Vagina (tissue), 2 donors: Measurements from ENCODE around the gene STOX2.

Source experiments
- POLR2A ChIP-seq, 2 donors: fragments of 450-650 bp; IDR thresholded peaks; one replicate each; pipeline ENCODE4 v1.6.1; 2017; ENCODE audit warnings: antibody characterized with exemption in 2 of 2, mild to moderate bottlenecking in 2 of 2, moderate library complexity in 2 of 2
- POLR2AphosphoS5 ChIP-seq, 2 donors: sonication (generic); formaldehyde crosslinking; IDR thresholded peaks; one replicate each; pipeline ENCODE4 v1.9.0; 2017; ENCODE audit warnings: antibody characterized with exemption in 2 of 2, mild to moderate bottlenecking in 2 of 2, low read depth in 1 of 2; ENCODE audit not compliant: insufficient read depth in 1 of 2
- TF ChIP-seq, protein P1 (sequence below), 3 experiments: fragments of 450-650 bp in 2 of 3; fragments of 200-600 bp in 1 of 3; sonication (generic) in 1 of 3; IDR thresholded peaks; one replicate each; pipeline ENCODE4 v1.5.1; 2017 to 2019; ENCODE audit warnings: antibody characterized with exemption in 3 of 3, mild to moderate bottlenecking in 2 of 3, moderate library complexity in 2 of 3

DNA sequence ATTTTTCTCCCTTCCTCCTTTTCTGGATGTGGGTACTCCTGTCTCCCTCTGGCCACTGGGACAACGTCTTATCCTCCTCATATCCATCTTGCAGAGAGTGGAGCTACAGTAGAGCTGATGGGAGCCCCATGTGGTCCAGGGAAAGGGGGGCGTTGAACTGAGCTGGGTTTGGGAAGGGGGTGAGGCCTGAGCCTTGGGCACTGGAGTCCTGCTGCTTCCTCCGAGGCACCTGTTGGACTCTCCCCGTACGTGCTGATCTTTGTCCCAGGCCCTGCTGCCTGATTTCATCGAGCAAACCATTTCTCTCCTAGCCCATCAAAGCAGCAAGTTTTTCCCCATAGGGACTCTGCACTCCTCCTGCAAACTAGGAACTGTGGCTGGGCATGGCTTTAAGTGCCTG, 94.3 kb downstream of the STOX2 start:
- TF ChIP-seq, protein P1, sequence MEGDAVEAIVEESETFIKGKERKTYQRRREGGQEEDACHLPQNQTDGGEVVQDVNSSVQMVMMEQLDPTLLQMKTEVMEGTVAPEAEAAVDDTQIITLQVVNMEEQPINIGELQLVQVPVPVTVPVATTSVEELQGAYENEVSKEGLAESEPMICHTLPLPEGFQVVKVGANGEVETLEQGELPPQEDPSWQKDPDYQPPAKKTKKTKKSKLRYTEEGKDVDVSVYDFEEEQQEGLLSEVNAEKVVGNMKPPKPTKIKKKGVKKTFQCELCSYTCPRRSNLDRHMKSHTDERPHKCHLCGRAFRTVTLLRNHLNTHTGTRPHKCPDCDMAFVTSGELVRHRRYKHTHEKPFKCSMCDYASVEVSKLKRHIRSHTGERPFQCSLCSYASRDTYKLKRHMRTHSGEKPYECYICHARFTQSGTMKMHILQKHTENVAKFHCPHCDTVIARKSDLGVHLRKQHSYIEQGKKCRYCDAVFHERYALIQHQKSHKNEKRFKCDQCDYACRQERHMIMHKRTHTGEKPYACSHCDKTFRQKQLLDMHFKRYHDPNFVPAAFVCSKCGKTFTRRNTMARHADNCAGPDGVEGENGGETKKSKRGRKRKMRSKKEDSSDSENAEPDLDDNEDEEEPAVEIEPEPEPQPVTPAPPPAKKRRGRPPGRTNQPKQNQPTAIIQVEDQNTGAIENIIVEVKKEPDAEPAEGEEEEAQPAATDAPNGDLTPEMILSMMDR (IDR thresholded peaks at IDR 0.05) = no peak
- TF ChIP-seq POLR2A (IDR thresholded peaks at IDR 0.05) (no peak), POLR2AphosphoS5 (IDR thresholded peaks at IDR 0.05; ENCODE audit: insufficient read depth in 1 of 2, low read depth in 1 of 2) (no peak)
